ENCODE data around the gene TENM3.

Gene TENM3

DNA sequence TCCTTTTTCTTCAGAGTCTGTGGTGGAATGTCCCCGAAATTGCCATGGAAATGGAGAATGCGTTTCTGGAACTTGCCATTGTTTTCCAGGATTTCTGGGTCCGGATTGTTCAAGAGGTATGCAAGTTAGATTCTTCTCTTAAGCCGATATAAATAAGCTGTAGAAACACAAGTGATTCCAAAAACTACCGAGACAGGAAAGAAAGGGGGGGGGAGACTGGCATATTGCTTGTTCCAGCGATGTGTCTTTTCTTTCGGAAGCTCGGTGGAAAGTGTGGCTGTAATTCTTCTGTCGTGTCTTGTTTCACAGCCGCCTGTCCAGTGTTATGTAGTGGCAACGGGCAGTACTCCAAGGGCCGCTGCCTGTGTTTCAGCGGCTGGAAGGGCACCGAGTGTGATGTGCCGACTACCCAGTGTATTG is 437.0 kb downstream of the TENM3 start:
- H3K9me3 ChIP-seq (ENCODE audit: control insufficient read depth, insufficient read depth, low read depth, low read length): no peaks in the 10 kb centered on the region
- TF ChIP-seq ZNF19 (tag by site-specific recombination; IDR thresholded peaks at IDR 0.05; ENCODE audit: low read depth) (no peak), ZNF302 (tag by site-specific recombination; IDR thresholded peaks at IDR 0.05; ENCODE audit: low read depth) (no peak), SCRT1 (tag by site-specific recombination; IDR thresholded peaks at IDR 0.05; ENCODE audit: borderline replicate concordance) (no peak), ZSCAN5A (tag by site-specific recombination; IDR thresholded peaks at IDR 0.05) (no peak), HOXA7 (CRISPR knock-in tag; IDR thresholded peaks at IDR 0.05; ENCODE audit: borderline replicate concordance) (no peak), BCL11A (tag by site-specific recombination; IDR thresholded peaks at IDR 0.05; ENCODE audit: low read depth) (no peak), OVOL3 (tag by site-specific recombination; IDR thresholded peaks at IDR 0.05) (no peak), ZNF596 (tag by site-specific recombination; IDR thresholded peaks at IDR 0.05) (no peak), ZNF292 (tag by site-specific recombination; IDR thresholded peaks at IDR 0.05; ENCODE audit: borderline replicate concordance, low read depth) (no peak), ZNF707 (tag by site-specific recombination; IDR thresholded peaks at IDR 0.05) (no peak), ZBTB44 (tag by site-specific recombination; IDR thresholded peaks at IDR 0.05) (no peak), ZNF701 (tag by site-specific recombination; IDR thresholded peaks at IDR 0.05) (no peak)
- TF ChIP-seq, protein P1, sequence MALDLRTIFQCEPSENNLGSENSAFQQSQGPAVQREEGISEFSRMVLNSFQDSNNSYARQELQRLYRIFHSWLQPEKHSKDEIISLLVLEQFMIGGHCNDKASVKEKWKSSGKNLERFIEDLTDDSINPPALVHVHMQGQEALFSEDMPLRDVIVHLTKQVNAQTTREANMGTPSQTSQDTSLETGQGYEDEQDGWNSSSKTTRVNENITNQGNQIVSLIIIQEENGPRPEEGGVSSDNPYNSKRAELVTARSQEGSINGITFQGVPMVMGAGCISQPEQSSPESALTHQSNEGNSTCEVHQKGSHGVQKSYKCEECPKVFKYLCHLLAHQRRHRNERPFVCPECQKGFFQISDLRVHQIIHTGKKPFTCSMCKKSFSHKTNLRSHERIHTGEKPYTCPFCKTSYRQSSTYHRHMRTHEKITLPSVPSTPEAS (tag by site-specific recombination; IDR thresholded peaks at IDR 0.05): no peak
- TF ChIP-seq, protein P2, sequence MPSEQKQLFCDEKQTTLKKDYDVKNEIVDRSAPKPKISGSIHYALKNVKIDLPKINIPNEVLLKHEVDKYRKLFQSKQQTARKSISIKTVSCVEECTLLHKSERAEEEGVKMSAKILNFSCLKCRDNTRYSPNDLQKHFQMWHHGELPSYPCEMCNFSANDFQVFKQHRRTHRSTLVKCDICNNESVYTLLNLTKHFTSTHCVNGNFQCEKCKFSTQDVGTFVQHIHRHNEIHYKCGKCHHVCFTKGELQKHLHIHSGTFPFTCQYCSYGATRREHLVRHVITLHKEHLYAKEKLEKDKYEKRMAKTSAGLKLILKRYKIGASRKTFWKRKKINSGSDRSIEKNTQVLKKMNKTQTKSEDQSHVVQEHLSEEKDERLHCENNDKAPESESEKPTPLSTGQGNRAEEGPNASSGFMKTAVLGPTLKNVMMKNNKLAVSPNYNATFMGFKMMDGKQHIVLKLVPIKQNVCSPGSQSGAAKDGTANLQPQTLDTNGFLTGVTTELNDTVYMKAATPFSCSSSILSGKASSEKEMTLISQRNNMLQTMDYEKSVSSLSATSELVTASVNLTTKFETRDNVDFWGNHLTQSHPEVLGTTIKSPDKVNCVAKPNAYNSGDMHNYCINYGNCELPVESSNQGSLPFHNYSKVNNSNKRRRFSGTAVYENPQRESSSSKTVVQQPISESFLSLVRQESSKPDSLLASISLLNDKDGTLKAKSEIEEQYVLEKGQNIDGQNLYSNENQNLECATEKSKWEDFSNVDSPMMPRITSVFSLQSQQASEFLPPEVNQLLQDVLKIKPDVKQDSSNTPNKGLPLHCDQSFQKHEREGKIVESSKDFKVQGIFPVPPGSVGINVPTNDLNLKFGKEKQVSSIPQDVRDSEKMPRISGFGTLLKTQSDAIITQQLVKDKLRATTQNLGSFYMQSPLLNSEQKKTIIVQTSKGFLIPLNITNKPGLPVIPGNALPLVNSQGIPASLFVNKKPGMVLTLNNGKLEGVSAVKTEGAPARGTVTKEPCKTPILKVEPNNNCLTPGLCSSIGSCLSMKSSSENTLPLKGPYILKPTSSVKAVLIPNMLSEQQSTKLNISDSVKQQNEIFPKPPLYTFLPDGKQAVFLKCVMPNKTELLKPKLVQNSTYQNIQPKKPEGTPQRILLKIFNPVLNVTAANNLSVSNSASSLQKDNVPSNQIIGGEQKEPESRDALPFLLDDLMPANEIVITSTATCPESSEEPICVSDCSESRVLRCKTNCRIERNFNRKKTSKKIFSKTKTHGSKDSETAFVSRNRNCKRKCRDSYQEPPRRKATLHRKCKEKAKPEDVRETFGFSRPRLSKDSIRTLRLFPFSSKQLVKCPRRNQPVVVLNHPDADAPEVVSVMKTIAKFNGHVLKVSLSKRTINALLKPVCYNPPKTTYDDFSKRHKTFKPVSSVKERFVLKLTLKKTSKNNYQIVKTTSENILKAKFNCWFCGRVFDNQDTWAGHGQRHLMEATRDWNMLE (tag by site-specific recombination; conservative IDR thresholded peaks at IDR 0.05; ENCODE audit: low read depth): no peak
- TF ChIP-seq, protein P3, sequence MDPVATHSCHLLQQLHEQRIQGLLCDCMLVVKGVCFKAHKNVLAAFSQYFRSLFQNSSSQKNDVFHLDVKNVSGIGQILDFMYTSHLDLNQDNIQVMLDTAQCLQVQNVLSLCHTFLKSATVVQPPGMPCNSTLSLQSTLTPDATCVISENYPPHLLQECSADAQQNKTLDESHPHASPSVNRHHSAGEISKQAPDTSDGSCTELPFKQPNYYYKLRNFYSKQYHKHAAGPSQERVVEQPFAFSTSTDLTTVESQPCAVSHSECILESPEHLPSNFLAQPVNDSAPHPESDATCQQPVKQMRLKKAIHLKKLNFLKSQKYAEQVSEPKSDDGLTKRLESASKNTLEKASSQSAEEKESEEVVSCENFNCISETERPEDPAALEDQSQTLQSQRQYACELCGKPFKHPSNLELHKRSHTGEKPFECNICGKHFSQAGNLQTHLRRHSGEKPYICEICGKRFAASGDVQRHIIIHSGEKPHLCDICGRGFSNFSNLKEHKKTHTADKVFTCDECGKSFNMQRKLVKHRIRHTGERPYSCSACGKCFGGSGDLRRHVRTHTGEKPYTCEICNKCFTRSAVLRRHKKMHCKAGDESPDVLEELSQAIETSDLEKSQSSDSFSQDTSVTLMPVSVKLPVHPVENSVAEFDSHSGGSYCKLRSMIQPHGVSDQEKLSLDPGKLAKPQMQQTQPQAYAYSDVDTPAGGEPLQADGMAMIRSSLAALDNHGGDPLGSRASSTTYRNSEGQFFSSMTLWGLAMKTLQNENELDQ (tag by site-specific recombination; IDR thresholded peaks at IDR 0.05; ENCODE audit: low read depth): no peak
- ChIA-PET POLR2A (no interaction called here), CTCF (no interaction called here)
- no peak overlapping the region for H3K27ac ChIP-seq (ENCODE audit: extremely low read depth, low read depth, low read length)
- H3K36me3 ChIP-seq (ENCODE audit: control insufficient read depth in 2 of 2, insufficient read depth in 1 of 2, low read length in 2 of 2): peaks cover 0 to 16% of the 10 kb centered on the region in 2 experiments; a peak in 1 of 3 replicates
- H3K4me1 ChIP-seq (ENCODE audit: control insufficient read depth, insufficient read depth, low read length): no peaks in the 10 kb centered on the region
- H3K4me3 ChIP-seq (ENCODE audit: low read depth, low read length): no peak overlapping the region
